ENCODE data around the gene ABLIM1.

DNA sequence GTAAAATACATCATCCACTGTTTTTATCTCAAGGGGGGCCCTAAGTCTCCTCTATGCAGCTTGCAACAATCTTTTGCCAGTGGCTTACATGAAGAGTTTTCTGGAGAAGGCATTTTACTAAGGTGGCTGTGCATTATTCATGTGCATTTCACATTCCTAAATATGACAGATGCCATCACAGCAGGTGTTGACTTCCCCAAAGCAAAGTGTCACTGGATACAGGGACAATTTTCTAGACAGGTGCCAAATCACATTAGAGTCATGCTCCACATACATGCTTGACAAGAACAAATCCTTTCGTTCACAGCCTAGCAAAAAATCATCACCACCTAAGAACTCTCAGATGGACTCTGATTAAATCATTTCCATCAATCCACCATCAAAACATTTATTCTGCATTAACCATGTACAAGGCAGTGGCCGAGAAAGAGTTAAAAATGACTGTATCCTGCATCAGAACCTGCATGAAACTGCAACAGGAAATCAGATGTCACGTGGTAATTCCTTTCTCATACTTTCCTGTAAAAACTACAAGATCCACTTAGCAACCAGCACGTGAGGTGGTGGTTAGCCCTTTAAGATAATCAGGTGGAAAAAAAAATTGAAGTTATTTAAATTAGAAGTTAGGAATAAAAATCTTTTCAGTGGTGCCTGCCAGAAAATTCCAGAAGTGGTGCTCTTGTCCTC, 165.6 kb downstream of the ABLIM1 start:
- TF ChIP-seq, protein P1, sequence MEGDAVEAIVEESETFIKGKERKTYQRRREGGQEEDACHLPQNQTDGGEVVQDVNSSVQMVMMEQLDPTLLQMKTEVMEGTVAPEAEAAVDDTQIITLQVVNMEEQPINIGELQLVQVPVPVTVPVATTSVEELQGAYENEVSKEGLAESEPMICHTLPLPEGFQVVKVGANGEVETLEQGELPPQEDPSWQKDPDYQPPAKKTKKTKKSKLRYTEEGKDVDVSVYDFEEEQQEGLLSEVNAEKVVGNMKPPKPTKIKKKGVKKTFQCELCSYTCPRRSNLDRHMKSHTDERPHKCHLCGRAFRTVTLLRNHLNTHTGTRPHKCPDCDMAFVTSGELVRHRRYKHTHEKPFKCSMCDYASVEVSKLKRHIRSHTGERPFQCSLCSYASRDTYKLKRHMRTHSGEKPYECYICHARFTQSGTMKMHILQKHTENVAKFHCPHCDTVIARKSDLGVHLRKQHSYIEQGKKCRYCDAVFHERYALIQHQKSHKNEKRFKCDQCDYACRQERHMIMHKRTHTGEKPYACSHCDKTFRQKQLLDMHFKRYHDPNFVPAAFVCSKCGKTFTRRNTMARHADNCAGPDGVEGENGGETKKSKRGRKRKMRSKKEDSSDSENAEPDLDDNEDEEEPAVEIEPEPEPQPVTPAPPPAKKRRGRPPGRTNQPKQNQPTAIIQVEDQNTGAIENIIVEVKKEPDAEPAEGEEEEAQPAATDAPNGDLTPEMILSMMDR (IDR thresholded peaks at IDR 0.05), result no peak
- no peak for TF ChIP-seq ZFX (IDR thresholded peaks at IDR 0.05; ENCODE audit: borderline replicate concordance)

Measured in 22Rv1 (cell line).